Natural killer cell (primary cell): ENCODE data around the gene DPPA2. TPM values are rescaled to one million over a fixed set of nuclear protein-coding genes. Genes with fewer than 3 reads are reported as not detected.
A peak's percentile ranks its signal among the peaks of the same experiment; 100 is the strongest.

Source experiments
- ATAC-seq, 3 donors: fragments of 150-1000 bp in 2 of 3; fragments of 200-7000 bp in 1 of 3; cut with Tn5 transposase; 1 replicate in 1 of 3; 2 replicates in 2 of 3; pipeline ENCODE4 v1.10.0; 2021; ENCODE audit warnings: mild to moderate bottlenecking in 2 of 3, moderate library complexity in 2 of 3
- DNase-seq, 2 donors: peaks; one replicate each; pipeline versions ENCODE4 v3.0.0 to v3.0.0-alpha.2; 2013 to 2021; ENCODE audit warnings: mixed read lengths in 1 of 2
- H3K27ac ChIP-seq: one replicate; pipeline ENCODE4 v1.5.1; 2013; ENCODE audit warnings: mild to moderate bottlenecking, low read length
- H3K27me3 ChIP-seq: one replicate; pipeline ENCODE4 v1.6.1; 2013; ENCODE audit warnings: low read length; ENCODE audit not compliant: control insufficient read depth, insufficient read depth
- H3K36me3 ChIP-seq: one replicate; pipeline ENCODE4 v1.6.1; 2013; ENCODE audit warnings: low read length; ENCODE audit not compliant: control insufficient read depth, insufficient read depth
- H3K4me1 ChIP-seq: one replicate; pipeline ENCODE4 v1.6.1; 2013; ENCODE audit warnings: low read length; ENCODE audit not compliant: control insufficient read depth, insufficient read depth
- H3K4me3 ChIP-seq: one replicate; pipeline ENCODE4 v1.5.1; 2013; ENCODE audit warnings: low read length
- H3K9me3 ChIP-seq: one replicate; pipeline ENCODE4 v1.6.1; 2013; ENCODE audit warnings: low read length; ENCODE audit not compliant: control insufficient read depth, insufficient read depth
- H3K27ac Mint-ChIP-seq, 2 donors: one replicate each; pipeline ENCODE4 v1.8.0; 2022; ENCODE audit warnings: mild to moderate bottlenecking in 2 of 2, mixed read lengths in 2 of 2, moderate library complexity in 1 of 2
- H3K27me3 Mint-ChIP-seq, 2 donors: one replicate each; pipeline ENCODE4 v1.8.0; 2022; ENCODE audit warnings: low read depth in 2 of 2, mixed read lengths in 2 of 2
- H3K36me3 Mint-ChIP-seq: one replicate; pipeline ENCODE4 v1.8.0; 2022; ENCODE audit warnings: mixed read lengths
- H3K4me1 Mint-ChIP-seq, 2 donors: one replicate each; pipeline ENCODE4 v1.8.0; 2022; ENCODE audit warnings: mixed read lengths in 2 of 2
- H3K4me3 Mint-ChIP-seq: one replicate; pipeline ENCODE4 v1.8.0; 2022; ENCODE audit warnings: mild to moderate bottlenecking, moderate library complexity, mixed read lengths
- H3K9me3 Mint-ChIP-seq, 2 donors: one replicate each; pipeline ENCODE4 v1.8.0; 2022; ENCODE audit warnings: mixed read lengths in 2 of 2
- WGBS: methylation state at CpG from one replicate; pipeline ENCODE4 v1.1.7; 2013; ENCODE audit warnings: missing lambda C conversion rate; ENCODE audit not compliant: insufficient coverage; 5-methylcytosine and 5-hydroxymethylcytosine counted together
- intact Hi-C: fragments of 100-400 bp; cut with micrococcal nuclease; formaldehyde crosslinking; loops from one replicate; pipeline ENCODE4 v1.14.2; 2022
- total RNA-seq, 4 donors: library from RNA; stranded (reverse); fragments of 120-200 nt in 1 of 4; gene quantifications; one replicate each; pipeline versions ENCODE4 v1.2.3 to v1.2.4, GENCODE V29; 2013 to 2022
- TF ChIP-seq, protein P1 (sequence below): fragments of 200-600 bp; IDR thresholded peaks from one replicate; pipeline ENCODE4 v1.8.0; 2022; ENCODE audit warnings: antibody characterized with exemption

Gene DPPA2
- total RNA-seq, 3 donors from 2014 or later (not counting 1 experiment from before 2014, with no cell fraction given): not detected

DNA sequence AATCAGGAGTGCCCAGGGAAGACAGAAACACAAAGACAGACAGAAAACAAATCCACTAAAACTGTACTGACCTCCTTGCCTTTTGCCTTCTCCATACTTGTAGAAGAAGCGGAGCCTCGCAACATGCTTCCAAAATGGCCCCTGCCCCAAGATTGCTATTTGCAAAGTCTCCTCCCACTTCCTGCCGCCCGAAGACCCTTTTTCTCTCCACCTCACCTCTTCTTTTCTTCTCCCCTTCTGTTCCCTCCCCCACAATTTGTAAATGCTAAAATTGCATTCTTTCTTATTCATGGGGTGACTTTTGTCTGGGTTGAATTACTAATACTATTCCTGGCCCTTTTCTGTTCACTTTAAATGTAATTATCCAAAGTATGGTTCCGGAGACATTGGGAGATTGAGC lies 21.1 kb upstream of the DPPA2 start, which contains the start of gene DPPA4:
Gene DPPA4, minus strand, starts transcription at position 154 of the 400 bp plus-strand sequence. Its CDS starts 29 bp downstream, at position 125.
- intact Hi-C loops: no loop called here
- Mint-ChIP-seq H3K4me3 (peak within 1 kb of the TSS; percentile 92), H3K36me3 (no peaks in the 10 kb centered on the region), H3K27me3 (peaks cover 20 to 26% of the 10 kb centered on the region in 2 donors), H3K4me1 (peaks cover 14 to 17% of the 10 kb centered on the region in 2 donors), H3K27ac (peak within 1 kb of the TSS in 1 of 2 donors; percentile 73), H3K9me3 (no peaks in the 10 kb centered on the region)
- no peak for DNase-seq
- ATAC-seq: no peak
- Histone ChIP-seq H3K27me3 (no peaks in the 10 kb centered on the region), H3K4me3 (peak within 1 kb of the TSS; percentile 14), H3K9me3 (no peaks in the 10 kb centered on the region), H3K36me3 (no peaks in the 10 kb centered on the region), H3K4me1 (peaks cover 3% of the 10 kb centered on the region), H3K27ac (no peak within 1 kb of the TSS)
- TF ChIP-seq, protein P1, sequence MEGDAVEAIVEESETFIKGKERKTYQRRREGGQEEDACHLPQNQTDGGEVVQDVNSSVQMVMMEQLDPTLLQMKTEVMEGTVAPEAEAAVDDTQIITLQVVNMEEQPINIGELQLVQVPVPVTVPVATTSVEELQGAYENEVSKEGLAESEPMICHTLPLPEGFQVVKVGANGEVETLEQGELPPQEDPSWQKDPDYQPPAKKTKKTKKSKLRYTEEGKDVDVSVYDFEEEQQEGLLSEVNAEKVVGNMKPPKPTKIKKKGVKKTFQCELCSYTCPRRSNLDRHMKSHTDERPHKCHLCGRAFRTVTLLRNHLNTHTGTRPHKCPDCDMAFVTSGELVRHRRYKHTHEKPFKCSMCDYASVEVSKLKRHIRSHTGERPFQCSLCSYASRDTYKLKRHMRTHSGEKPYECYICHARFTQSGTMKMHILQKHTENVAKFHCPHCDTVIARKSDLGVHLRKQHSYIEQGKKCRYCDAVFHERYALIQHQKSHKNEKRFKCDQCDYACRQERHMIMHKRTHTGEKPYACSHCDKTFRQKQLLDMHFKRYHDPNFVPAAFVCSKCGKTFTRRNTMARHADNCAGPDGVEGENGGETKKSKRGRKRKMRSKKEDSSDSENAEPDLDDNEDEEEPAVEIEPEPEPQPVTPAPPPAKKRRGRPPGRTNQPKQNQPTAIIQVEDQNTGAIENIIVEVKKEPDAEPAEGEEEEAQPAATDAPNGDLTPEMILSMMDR: no peak
- WGBS: 55% methylated on average over 4 of the region's 5 CpGs

DNA sequence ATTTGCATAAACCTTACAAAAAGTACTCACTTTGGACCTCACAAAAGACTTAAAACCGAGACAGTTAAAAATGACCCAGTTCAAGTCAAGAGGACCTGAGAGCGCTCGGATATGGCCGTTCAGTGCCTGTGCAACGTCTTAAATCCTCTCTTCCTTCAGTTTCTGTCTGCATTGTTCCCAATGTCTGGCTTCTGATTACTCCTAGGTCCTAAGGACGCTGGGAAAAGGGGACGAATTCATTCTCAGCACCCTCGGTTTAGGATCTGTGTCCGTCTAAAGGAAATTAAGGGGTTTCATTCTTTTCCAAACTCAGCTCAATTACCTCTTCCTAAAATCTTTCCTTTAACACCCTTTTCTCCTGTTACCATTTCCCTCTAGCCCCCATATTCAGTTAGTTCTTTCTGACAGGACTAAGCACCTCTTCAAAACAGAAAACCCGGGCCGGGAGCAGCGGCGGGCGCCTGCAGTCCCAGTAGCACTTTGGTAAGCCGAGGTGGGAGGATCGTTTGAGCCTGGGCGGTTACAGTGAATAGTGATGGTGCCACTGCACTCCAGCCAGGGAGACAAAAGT lies 20.1 kb upstream of the DPPA2 start:
- H3K4me3 Mint-ChIP-seq: peak overlapping the region; percentile 92
- H3K27me3 Mint-ChIP-seq: peaks cover 20 to 26% of the 10 kb centered on the region in 2 donors
- H3K27ac Mint-ChIP-seq: peak overlapping the region in 1 of 2 donors; percentile 73
- H3K4me1 Mint-ChIP-seq: peaks cover 14 to 17% of the 10 kb centered on the region in 2 donors
- TF ChIP-seq, protein P1: no peak
- intact Hi-C loops: no loop called here
- Histone ChIP-seq H3K27me3 (no peaks in the 10 kb centered on the region), H3K4me1 (peaks cover 3% of the 10 kb centered on the region), H3K4me3 (peak overlapping the region; percentile 14), H3K9me3 (no peaks in the 10 kb centered on the region), H3K36me3 (no peaks in the 10 kb centered on the region), H3K27ac (no peak overlapping the region)
- WGBS: 4% methylated on average over 15 of the region's 17 CpGs
- peak; percentile 63 to 85 (median 71) for ATAC-seq
- no peaks in the 10 kb centered on the region for H3K9me3 Mint-ChIP-seq
- DNase-seq: peak in 1 of 2 donors; percentile 5
- H3K36me3 Mint-ChIP-seq: no peaks in the 10 kb centered on the region

DNA sequence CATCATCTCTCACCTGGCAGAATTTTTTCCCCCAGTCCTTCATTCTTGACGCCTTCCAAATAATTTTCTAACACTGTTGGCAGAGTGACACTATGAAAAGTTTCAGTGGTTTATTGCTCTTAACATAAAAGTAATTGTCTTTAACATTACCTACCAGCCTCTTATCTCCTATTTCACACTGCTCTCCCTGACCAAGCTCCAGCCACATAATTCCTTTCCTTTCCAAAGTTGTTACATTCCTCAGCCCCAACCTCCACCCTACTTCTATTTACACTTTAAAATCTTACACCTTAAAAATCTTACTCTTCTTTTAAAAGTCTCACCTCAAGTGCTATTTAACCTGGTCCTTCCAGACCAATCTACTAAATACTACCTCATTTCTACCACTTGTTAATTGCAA lies 18.3 kb upstream of the DPPA2 start:
- intact Hi-C loops: no loop called here
- H3K4me3 ChIP-seq: no peak overlapping the region
- H3K36me3 ChIP-seq: no peaks in the 10 kb centered on the region
- no peaks in the 10 kb centered on the region for H3K27me3 ChIP-seq
- H3K4me1 Mint-ChIP-seq: peaks cover 14 to 17% of the 10 kb centered on the region in 2 donors
- 86% methylated on average over 1 of the region's 1 CpG for WGBS
- DNase-seq (no peak), ATAC-seq (no peak)
- H3K4me3 Mint-ChIP-seq: no peak overlapping the region
- no peak overlapping the region for H3K27ac Mint-ChIP-seq
- H3K9me3 ChIP-seq: no peaks in the 10 kb centered on the region
- no peaks in the 10 kb centered on the region for H3K36me3 Mint-ChIP-seq
- H3K4me1 ChIP-seq: peaks cover 3% of the 10 kb centered on the region
- H3K9me3 Mint-ChIP-seq: no peaks in the 10 kb centered on the region
- H3K27me3 Mint-ChIP-seq: peaks cover 20 to 26% of the 10 kb centered on the region in 2 donors
- TF ChIP-seq, protein P1: no peak
- H3K27ac ChIP-seq: no peak overlapping the region

DNA sequence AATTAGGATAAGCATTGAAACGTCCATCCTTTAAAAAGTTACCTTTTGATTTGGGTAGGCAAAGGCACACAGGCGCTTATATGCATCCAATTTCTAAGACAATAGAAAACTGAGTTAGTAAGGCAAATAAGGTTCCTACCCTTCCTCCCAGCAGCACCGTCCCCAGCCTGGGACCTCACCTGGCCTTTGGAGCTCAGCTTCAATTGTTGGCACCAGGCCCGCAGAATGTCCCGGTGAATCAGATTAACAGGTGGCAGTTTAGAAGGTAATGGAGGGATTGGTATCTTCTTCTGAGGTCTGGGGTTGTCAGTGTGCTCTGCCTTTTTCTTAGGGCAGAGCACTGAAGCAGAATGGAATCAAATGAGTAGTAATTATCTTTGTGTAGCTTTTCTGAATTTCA lies 15.4 kb upstream of the DPPA2 start:
- Histone ChIP-seq H3K4me3 (no peak overlapping the region), H3K9me3 (no peaks in the 10 kb centered on the region), H3K27ac (no peak overlapping the region), H3K27me3 (no peaks in the 10 kb centered on the region), H3K36me3 (no peaks in the 10 kb centered on the region), H3K4me1 (no peaks in the 10 kb centered on the region)
- H3K27ac Mint-ChIP-seq: no peak overlapping the region
- no peaks in the 10 kb centered on the region for H3K36me3 Mint-ChIP-seq
- TF ChIP-seq, protein P1: no peak
- WGBS: 86% methylated on average over 5 of the region's 5 CpGs
- H3K27me3 Mint-ChIP-seq: peaks cover 6% of the 10 kb centered on the region in 2 donors
- ATAC-seq (no peak), DNase-seq (no peak)
- H3K9me3 Mint-ChIP-seq: no peaks in the 10 kb centered on the region
- intact Hi-C loops: no loop called here
- no peak overlapping the region for H3K4me3 Mint-ChIP-seq
- peaks cover 5 to 6% of the 10 kb centered on the region in 2 donors for H3K4me1 Mint-ChIP-seq
